Transverse colon (tissue), 4 donors: Measurements from ENCODE around the gene SEC24C.

Source experiments
- EP300 ChIP-seq: sonication (generic); formaldehyde crosslinking; IDR thresholded peaks from one replicate; pipeline ENCODE4 v1.6.1; 2017; ENCODE audit warnings: antibody characterized with exemption, low read depth
- POLR2AphosphoS5 ChIP-seq, 3 donors: sonication (generic); formaldehyde crosslinking; IDR thresholded peaks; one replicate each; pipeline ENCODE4 v1.6.1; 2016; ENCODE audit warnings: antibody characterized with exemption in 3 of 3
- TF ChIP-seq, protein P1 (sequence below), 5 experiments: fragments of 200-600 bp in 3 of 5; fragments of 450-650 bp in 2 of 5; sonication (generic) in 3 of 5; IDR thresholded peaks; 1 replicate in 2 of 5; 2 replicates in 3 of 5; pipeline ENCODE4 v1.5.1; 2016 to 2017; ENCODE audit warnings: antibody characterized with exemption in 5 of 5, inconsistent platforms in 3 of 5, mild to moderate bottlenecking in 2 of 5, moderate library complexity in 1 of 5

- TF ChIP-seq EP300 = no peak
- TF ChIP-seq, protein P1, sequence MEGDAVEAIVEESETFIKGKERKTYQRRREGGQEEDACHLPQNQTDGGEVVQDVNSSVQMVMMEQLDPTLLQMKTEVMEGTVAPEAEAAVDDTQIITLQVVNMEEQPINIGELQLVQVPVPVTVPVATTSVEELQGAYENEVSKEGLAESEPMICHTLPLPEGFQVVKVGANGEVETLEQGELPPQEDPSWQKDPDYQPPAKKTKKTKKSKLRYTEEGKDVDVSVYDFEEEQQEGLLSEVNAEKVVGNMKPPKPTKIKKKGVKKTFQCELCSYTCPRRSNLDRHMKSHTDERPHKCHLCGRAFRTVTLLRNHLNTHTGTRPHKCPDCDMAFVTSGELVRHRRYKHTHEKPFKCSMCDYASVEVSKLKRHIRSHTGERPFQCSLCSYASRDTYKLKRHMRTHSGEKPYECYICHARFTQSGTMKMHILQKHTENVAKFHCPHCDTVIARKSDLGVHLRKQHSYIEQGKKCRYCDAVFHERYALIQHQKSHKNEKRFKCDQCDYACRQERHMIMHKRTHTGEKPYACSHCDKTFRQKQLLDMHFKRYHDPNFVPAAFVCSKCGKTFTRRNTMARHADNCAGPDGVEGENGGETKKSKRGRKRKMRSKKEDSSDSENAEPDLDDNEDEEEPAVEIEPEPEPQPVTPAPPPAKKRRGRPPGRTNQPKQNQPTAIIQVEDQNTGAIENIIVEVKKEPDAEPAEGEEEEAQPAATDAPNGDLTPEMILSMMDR (IDR thresholded peaks at IDR 0.05) = no peak
- no peak for TF ChIP-seq POLR2AphosphoS5 (IDR thresholded peaks at IDR 0.05)
Measured at GRCh38 chr10:73732931-73733623, 11.1 kb upstream of the SEC24C start.
